MM.1S (cell line): ENCODE measurements around the gene HIVEP1.

Experiments
- EZH2phosphoT487 ChIP-seq: fragments of 300-600 bp; sonication (generic); IDR thresholded peaks from 2 replicates; pipeline ENCODE4 v1.6.1; 2018; ENCODE audit warnings: antibody characterized with exemption, low read length
- TF ChIP-seq, protein P1 (sequence below): fragments of 300-600 bp; sonication (generic); IDR thresholded peaks from 2 replicates; pipeline ENCODE4 v1.5.1; 2016; ENCODE audit warnings: antibody characterized with exemption, low read length, mixed read lengths

DNA sequence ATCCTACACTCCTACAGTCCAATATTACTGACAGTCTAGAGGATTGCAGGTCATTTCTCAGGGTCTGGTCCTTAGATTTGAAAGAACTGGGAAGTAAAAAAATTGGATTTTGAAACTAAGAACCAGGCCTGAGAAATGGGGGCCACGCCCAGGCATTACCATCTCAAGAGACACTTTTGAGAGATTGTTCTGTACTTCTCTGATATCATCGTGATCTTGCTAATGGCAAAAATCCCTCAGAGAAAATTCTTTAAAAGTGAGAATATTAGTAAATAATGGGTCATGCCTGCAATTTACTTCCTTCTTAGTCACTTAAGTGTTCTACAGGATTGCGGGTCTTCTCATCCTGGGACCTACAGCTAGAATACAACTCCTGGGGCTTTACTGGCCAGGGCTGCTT lies 42.0 kb upstream of the HIVEP1 start:
- no peak for TF ChIP-seq EZH2phosphoT487
- TF ChIP-seq, protein P1, sequence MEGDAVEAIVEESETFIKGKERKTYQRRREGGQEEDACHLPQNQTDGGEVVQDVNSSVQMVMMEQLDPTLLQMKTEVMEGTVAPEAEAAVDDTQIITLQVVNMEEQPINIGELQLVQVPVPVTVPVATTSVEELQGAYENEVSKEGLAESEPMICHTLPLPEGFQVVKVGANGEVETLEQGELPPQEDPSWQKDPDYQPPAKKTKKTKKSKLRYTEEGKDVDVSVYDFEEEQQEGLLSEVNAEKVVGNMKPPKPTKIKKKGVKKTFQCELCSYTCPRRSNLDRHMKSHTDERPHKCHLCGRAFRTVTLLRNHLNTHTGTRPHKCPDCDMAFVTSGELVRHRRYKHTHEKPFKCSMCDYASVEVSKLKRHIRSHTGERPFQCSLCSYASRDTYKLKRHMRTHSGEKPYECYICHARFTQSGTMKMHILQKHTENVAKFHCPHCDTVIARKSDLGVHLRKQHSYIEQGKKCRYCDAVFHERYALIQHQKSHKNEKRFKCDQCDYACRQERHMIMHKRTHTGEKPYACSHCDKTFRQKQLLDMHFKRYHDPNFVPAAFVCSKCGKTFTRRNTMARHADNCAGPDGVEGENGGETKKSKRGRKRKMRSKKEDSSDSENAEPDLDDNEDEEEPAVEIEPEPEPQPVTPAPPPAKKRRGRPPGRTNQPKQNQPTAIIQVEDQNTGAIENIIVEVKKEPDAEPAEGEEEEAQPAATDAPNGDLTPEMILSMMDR = no peak
